ENCODE data around the gene POU6F2. TPM values are rescaled to one million over a fixed set of nuclear protein-coding genes. Genes with fewer than 3 reads are reported as not detected.
"Not testable (repeated sequence)": the region's sequence is repeated elsewhere in the genome, so short reads cannot be mapped to it uniquely, and the experiment has no call there.

POU6F2 gene
- polyA plus RNA-seq, 1 donor = 0.18 TPM

GRCh38 chr7:39360766-39361165 lies 383.1 kb downstream of the POU6F2 start:
- no peak for DNase-seq

GRCh38 chr7:39365751-39366295 lies 388.1 kb downstream of the POU6F2 start:
- DNase-seq = no peak

- DNase-seq = no peak
These were observed 389.7 kb downstream of the POU6F2 start for GRCh38 chr7:39367451-39367850.

GRCh38 chr7:39367943-39368342 lies 390.2 kb downstream of the POU6F2 start:
- DNase-seq = no peak

- DNase-seq = no peak
These were observed 394.7 kb downstream of the POU6F2 start for GRCh38 chr7:39372383-39372782.

GRCh38 chr7:39374436-39375040 lies 396.8 kb downstream of the POU6F2 start:
- DNase-seq = no peak

GRCh38 chr7:39375047-39375873 lies 397.6 kb downstream of the POU6F2 start:
- no peak for DNase-seq

GRCh38 chr7:39375874-39376190 lies 398.1 kb downstream of the POU6F2 start:
- DNase-seq = no peak

GRCh38 chr7:39376881-39377280 lies 399.2 kb downstream of the POU6F2 start:
- DNase-seq = not testable (repeated sequence)

- DNase-seq = no peak
These were observed 401.7 kb downstream of the POU6F2 start for GRCh38 chr7:39379416-39379815.

GRCh38 chr7:39383136-39383535 lies 405.4 kb downstream of the POU6F2 start:
- DNase-seq = no peak

- DNase-seq = no peak
These were observed 406.7 kb downstream of the POU6F2 start for GRCh38 chr7:39384386-39384785.

- DNase-seq = no peak
These were observed 409.0 kb downstream of the POU6F2 start for GRCh38 chr7:39386718-39387117.

- no peak for DNase-seq
These were observed 414.4 kb downstream of the POU6F2 start for GRCh38 chr7:39392151-39392550.

- no peak for DNase-seq
These were observed 416.5 kb downstream of the POU6F2 start for GRCh38 chr7:39394105-39394680.

- no peak for DNase-seq
These were observed 421.7 kb downstream of the POU6F2 start for GRCh38 chr7:39399458-39399857.

- no peak for DNase-seq
These were observed 422.3 kb downstream of the POU6F2 start for GRCh38 chr7:39399986-39400385.

- no peak for DNase-seq
These were observed 423.1 kb downstream of the POU6F2 start for GRCh38 chr7:39400836-39401235.

GRCh38 chr7:39402034-39402433 lies 424.3 kb downstream of the POU6F2 start:
- DNase-seq = no peak

- DNase-seq = no peak
These were observed 427.2 kb downstream of the POU6F2 start for GRCh38 chr7:39404907-39405306.

- no peak for DNase-seq
These were observed 427.9 kb downstream of the POU6F2 start for GRCh38 chr7:39405581-39405980.

GRCh38 chr7:39406467-39406866 lies 428.8 kb downstream of the POU6F2 start:
- DNase-seq = no peak

GRCh38 chr7:39407137-39407536 lies 429.4 kb downstream of the POU6F2 start:
- DNase-seq = no peak

GRCh38 chr7:39407723-39408122 lies 430.0 kb downstream of the POU6F2 start:
- no peak for DNase-seq

Measured in hindlimb muscle (tissue), 1 donor.